Esophagus squamous epithelium (tissue), 5 donors: Measurements from ENCODE around the gene RALGPS2. TPM values are rescaled to one million over a fixed set of nuclear protein-coding genes. Genes with fewer than 3 reads are reported as not detected.

Experiments used
- DNase-seq: peaks from one replicate; lab custom pipeline; 2025; lab: John Stamatoyannopoulos, UW
- H3K27ac ChIP-seq, 4 donors: fragments of 200-600 bp; sonication (generic); one replicate each; pipeline ENCODE4 v1.5.1; 2016 to 2019; ENCODE audit warnings: mild to moderate bottlenecking in 1 of 4
- H3K27me3 ChIP-seq, 4 donors: fragments of 200-600 bp; sonication (generic); 1 replicate in 3 of 4; 2 replicates in 1 of 4; pipeline versions ENCODE4 v1.5.1 to v1.6.0; 2017 to 2021; ENCODE audit warnings: antibody characterized with exemption in 1 of 4
- H3K36me3 ChIP-seq, 3 donors: fragments of 200-600 bp; sonication (generic); one replicate each; pipeline ENCODE4 v1.5.1; 2016 to 2019
- H3K4me1 ChIP-seq, 3 donors: fragments of 200-600 bp; sonication (generic); one replicate each; pipeline ENCODE4 v1.5.1; 2017 to 2019
- H3K4me3 ChIP-seq, 4 donors: fragments of 200-600 bp; sonication (generic); 1 replicate in 3 of 4; 2 replicates in 1 of 4; pipeline ENCODE4 v1.5.1; 2016 to 2019; ENCODE audit warnings: mild to moderate bottlenecking in 2 of 4, moderate library complexity in 1 of 4
- H3K9me3 ChIP-seq, 3 donors: fragments of 200-600 bp; sonication (generic); one replicate each; pipeline ENCODE4 v1.5.1; 2016 to 2019
- CTCF ChIP-seq, 6 experiments: fragments of 450-650 bp in 4 of 6; fragments of 200-600 bp in 2 of 6; sonication (generic) in 2 of 6; IDR thresholded peaks; one replicate each; pipeline ENCODE4 v1.5.1; 2016 to 2019; ENCODE audit warnings: antibody characterized with exemption in 6 of 6, mild to moderate bottlenecking in 4 of 6, moderate library complexity in 4 of 6
- POLR2A ChIP-seq, 4 donors: fragments of 450-650 bp; IDR thresholded peaks; one replicate each; pipeline ENCODE4 v1.6.1; 2017; ENCODE audit warnings: antibody characterized with exemption in 4 of 4, mild to moderate bottlenecking in 4 of 4, moderate library complexity in 3 of 4
- WGBS, 2 donors: methylation state at CpG; one replicate each; pipeline ENCODE4 v1.1.5; 2018; 5-methylcytosine and 5-hydroxymethylcytosine counted together
- intact Hi-C: fragments of 100-400 bp; cut with DNase I; formaldehyde crosslinking; loops from one replicate; pipeline ENCODE4 v1.15.0; 2022
- total RNA-seq, 4 donors: library from RNA; depleted of rRNA; stranded (reverse); fragments of >200 nt; gene quantifications; one replicate each; pipeline ENCODE4 v1.1.0, GENCODE V29; 2016
- donor health status: DM: yes; HTN: yes; CAD: no.

RALGPS2 gene
- total RNA-seq, 4 donors from 2014 or later = 24.2 to 35.2 (median 26.9) TPM

- Histone ChIP-seq H3K27me3 (no peaks in the 10 kb centered on the region), H3K4me1 (no peaks in the 10 kb centered on the region), H3K4me3 (no peak overlapping the region), H3K9me3 (no peaks in the 10 kb centered on the region), H3K27ac (no peak overlapping the region), H3K36me3 (peaks cover 0 to 12% (median 0%) of the 10 kb centered on the region in 3 donors)
- intact Hi-C loops = no loop called here
- DNase-seq = no peak
- no peak for TF ChIP-seq CTCF (IDR thresholded peaks at IDR 0.05)
- 87 to 98% methylated on average over 4 of the region's 4 CpGs for WGBS, 2 donors
Measured at GRCh38 chr1:178819123-178819522, 94.1 kb downstream of the RALGPS2 start.

- TF ChIP-seq POLR2A (IDR thresholded peaks at IDR 0.05) (no peak), CTCF (IDR thresholded peaks at IDR 0.05) (no peak)
- Histone ChIP-seq H3K27me3 (no peaks in the 10 kb centered on the region), H3K4me1 (no peaks in the 10 kb centered on the region), H3K36me3 (peaks cover 0 to 16% (median 0%) of the 10 kb centered on the region in 3 donors), H3K9me3 (no peaks in the 10 kb centered on the region), H3K4me3 (no peak overlapping the region), H3K27ac (no peak overlapping the region)
- DNase-seq = no peak
- 67 to 88% methylated on average over 1 of the region's 1 CpG for WGBS, 2 donors
- intact Hi-C loops = no loop called here
Measured at GRCh38 chr1:178821134-178821866, 96.3 kb downstream of the RALGPS2 start.

GRCh38 chr1:178825167-178825566 is 100.1 kb downstream of the RALGPS2 start:
- Histone ChIP-seq H3K36me3 (peaks cover 0 to 13% (median 0%) of the 10 kb centered on the region in 3 donors), H3K27ac (no peak overlapping the region), H3K27me3 (no peaks in the 10 kb centered on the region), H3K4me1 (no peaks in the 10 kb centered on the region), H3K4me3 (no peak overlapping the region), H3K9me3 (no peaks in the 10 kb centered on the region)
- intact Hi-C loops = no loop called here
- no peak for TF ChIP-seq CTCF (IDR thresholded peaks at IDR 0.05)
- TF ChIP-seq POLR2A (IDR thresholded peaks at IDR 0.05) = no peak
- WGBS, 2 donors = 83 to 85% methylated on average over 2 of the region's 2 CpGs
- no peak for DNase-seq

GRCh38 chr1:178844436-178844835 is 119.4 kb downstream of the RALGPS2 start:
- no peak overlapping the region for H3K27ac ChIP-seq
- no peaks in the 10 kb centered on the region for H3K9me3 ChIP-seq
- H3K27me3 ChIP-seq = no peaks in the 10 kb centered on the region
- H3K36me3 ChIP-seq = no peaks in the 10 kb centered on the region
- no peak overlapping the region for H3K4me3 ChIP-seq
- H3K4me1 ChIP-seq = no peaks in the 10 kb centered on the region
- 71 to 73% methylated on average over 3 of the region's 3 CpGs for WGBS, 2 donors
- DNase-seq = no peak
- intact Hi-C loops = no loop called here
- no peak for TF ChIP-seq POLR2A (IDR thresholded peaks at IDR 0.05)
- no peak for TF ChIP-seq CTCF (IDR thresholded peaks at IDR 0.05)

- no peaks in the 10 kb centered on the region for H3K27me3 ChIP-seq
- no peak overlapping the region for H3K4me3 ChIP-seq
- no peak overlapping the region for H3K27ac ChIP-seq
- H3K36me3 ChIP-seq = peaks cover 0 to 3% (median 0%) of the 10 kb centered on the region in 3 donors
- H3K4me1 ChIP-seq = no peaks in the 10 kb centered on the region
- intact Hi-C loops = no loop called here
- no peaks in the 10 kb centered on the region for H3K9me3 ChIP-seq
- TF ChIP-seq CTCF (IDR thresholded peaks at IDR 0.05) = no peak
- TF ChIP-seq POLR2A (IDR thresholded peaks at IDR 0.05) = no peak
- no peak for DNase-seq
Measured at GRCh38 chr1:178846306-178846705, 121.3 kb downstream of the RALGPS2 start.
